SK-N-SH treated with all-trans-retinoic acid at 6 μM for 48 hours (cell line): ENCODE results near the gene CCDC187.

Experiments used
- CSDC2 ChIP-seq: fragments of 250-450 bp; sonication (Bioruptor Pico); IDR thresholded peaks from 2 replicates; pipeline ENCODE4 v1.5.0; 2020; ENCODE audit warnings: mild to moderate bottlenecking, moderate library complexity
- ESRRG ChIP-seq: fragments of 250-450 bp; sonication (Bioruptor Pico); IDR thresholded peaks from 2 replicates; pipeline ENCODE4 v1.6.1; 2021; ENCODE audit warnings: mild to moderate bottlenecking
- GLIS3 ChIP-seq: fragments of 250-450 bp; sonication (Bioruptor Pico); IDR thresholded peaks from 2 replicates; pipeline ENCODE4 v1.5.0; 2020; ENCODE audit warnings: mild to moderate bottlenecking, moderate library complexity
- RARB ChIP-seq: fragments of 250-450 bp; sonication (Bioruptor Pico); IDR thresholded peaks from 2 replicates; pipeline ENCODE4 v1.8.0; 2021; ENCODE audit warnings: mild to moderate bottlenecking, moderate library complexity
- SNAI2 ChIP-seq: fragments of 250-450 bp; sonication (Bioruptor Pico); IDR thresholded peaks from 2 replicates; pipeline ENCODE4 v1.5.0; 2020; ENCODE audit warnings: mild to moderate bottlenecking, moderate library complexity
- TOX ChIP-seq: fragments of 250-450 bp; sonication (Bioruptor Pico); IDR thresholded peaks from 2 replicates; pipeline ENCODE4 v1.8.0; 2021; ENCODE audit warnings: mild to moderate bottlenecking, moderate library complexity, borderline replicate concordance
- ZFP3 ChIP-seq: fragments of 250-450 bp; sonication (Bioruptor Pico); IDR thresholded peaks from 2 replicates; pipeline ENCODE4 v1.5.0; 2020; ENCODE audit warnings: mild to moderate bottlenecking, moderate library complexity
- ZFP30 ChIP-seq: fragments of 450-650 bp; formaldehyde crosslinking; IDR thresholded peaks from 2 replicates; pipeline ENCODE4 v1.5.0; 2022; ENCODE audit warnings: mild to moderate bottlenecking, moderate library complexity
- TF ChIP-seq, protein P1 (sequence below): fragments of 250-450 bp; sonication (Bioruptor Pico); IDR thresholded peaks from 2 replicates; pipeline ENCODE4 v1.5.0; 2020; ENCODE audit warnings: mild to moderate bottlenecking, moderate library complexity
- TF ChIP-seq, protein P2 (sequence below): fragments of 250-450 bp; sonication (Bioruptor Pico); IDR thresholded peaks from 2 replicates; pipeline ENCODE4 v1.8.0; 2020; ENCODE audit warnings: mild to moderate bottlenecking, moderate library complexity, borderline replicate concordance
- TF ChIP-seq, protein P3 (sequence below): fragments of 250-450 bp; sonication (Bioruptor Pico); IDR thresholded peaks from 2 replicates; pipeline ENCODE4 v1.5.1; 2020; ENCODE audit warnings: low read depth, mild to moderate bottlenecking, moderate library complexity

- TF ChIP-seq, protein P1, sequence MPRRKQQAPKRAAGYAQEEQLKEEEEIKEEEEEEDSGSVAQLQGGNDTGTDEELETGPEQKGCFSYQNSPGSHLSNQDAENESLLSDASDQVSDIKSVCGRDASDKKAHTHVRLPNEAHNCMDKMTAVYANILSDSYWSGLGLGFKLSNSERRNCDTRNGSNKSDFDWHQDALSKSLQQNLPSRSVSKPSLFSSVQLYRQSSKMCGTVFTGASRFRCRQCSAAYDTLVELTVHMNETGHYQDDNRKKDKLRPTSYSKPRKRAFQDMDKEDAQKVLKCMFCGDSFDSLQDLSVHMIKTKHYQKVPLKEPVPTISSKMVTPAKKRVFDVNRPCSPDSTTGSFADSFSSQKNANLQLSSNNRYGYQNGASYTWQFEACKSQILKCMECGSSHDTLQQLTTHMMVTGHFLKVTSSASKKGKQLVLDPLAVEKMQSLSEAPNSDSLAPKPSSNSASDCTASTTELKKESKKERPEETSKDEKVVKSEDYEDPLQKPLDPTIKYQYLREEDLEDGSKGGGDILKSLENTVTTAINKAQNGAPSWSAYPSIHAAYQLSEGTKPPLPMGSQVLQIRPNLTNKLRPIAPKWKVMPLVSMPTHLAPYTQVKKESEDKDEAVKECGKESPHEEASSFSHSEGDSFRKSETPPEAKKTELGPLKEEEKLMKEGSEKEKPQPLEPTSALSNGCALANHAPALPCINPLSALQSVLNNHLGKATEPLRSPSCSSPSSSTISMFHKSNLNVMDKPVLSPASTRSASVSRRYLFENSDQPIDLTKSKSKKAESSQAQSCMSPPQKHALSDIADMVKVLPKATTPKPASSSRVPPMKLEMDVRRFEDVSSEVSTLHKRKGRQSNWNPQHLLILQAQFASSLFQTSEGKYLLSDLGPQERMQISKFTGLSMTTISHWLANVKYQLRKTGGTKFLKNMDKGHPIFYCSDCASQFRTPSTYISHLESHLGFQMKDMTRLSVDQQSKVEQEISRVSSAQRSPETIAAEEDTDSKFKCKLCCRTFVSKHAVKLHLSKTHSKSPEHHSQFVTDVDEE (CRISPR knock-in tag): no peak
- TF ChIP-seq SNAI2 (CRISPR knock-in tag) (no peak), CSDC2 (no peak), ZFP30 (CRISPR knock-in tag) (no peak), RARB (CRISPR knock-in tag) (no peak), ESRRG (CRISPR knock-in tag) (no peak), ZFP3 (no peak), TOX (CRISPR knock-in tag) (no peak), GLIS3 (no peak)
- TF ChIP-seq, protein P2, sequence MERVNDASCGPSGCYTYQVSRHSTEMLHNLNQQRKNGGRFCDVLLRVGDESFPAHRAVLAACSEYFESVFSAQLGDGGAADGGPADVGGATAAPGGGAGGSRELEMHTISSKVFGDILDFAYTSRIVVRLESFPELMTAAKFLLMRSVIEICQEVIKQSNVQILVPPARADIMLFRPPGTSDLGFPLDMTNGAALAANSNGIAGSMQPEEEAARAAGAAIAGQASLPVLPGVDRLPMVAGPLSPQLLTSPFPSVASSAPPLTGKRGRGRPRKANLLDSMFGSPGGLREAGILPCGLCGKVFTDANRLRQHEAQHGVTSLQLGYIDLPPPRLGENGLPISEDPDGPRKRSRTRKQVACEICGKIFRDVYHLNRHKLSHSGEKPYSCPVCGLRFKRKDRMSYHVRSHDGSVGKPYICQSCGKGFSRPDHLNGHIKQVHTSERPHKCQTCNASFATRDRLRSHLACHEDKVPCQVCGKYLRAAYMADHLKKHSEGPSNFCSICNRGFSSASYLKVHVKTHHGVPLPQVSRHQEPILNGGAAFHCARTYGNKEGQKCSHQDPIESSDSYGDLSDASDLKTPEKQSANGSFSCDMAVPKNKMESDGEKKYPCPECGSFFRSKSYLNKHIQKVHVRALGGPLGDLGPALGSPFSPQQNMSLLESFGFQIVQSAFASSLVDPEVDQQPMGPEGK (CRISPR knock-in tag): no peak
- TF ChIP-seq, protein P3, sequence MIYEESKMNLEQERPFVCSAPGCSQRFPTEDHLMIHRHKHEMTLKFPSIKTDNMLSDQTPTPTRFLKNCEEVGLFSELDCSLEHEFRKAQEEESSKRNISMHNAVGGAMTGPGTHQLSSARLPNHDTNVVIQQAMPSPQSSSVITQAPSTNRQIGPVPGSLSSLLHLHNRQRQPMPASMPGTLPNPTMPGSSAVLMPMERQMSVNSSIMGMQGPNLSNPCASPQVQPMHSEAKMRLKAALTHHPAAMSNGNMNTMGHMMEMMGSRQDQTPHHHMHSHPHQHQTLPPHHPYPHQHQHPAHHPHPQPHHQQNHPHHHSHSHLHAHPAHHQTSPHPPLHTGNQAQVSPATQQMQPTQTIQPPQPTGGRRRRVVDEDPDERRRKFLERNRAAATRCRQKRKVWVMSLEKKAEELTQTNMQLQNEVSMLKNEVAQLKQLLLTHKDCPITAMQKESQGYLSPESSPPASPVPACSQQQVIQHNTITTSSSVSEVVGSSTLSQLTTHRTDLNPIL: no peak
Observed at GRCh38 chr9:136230773-136231172, 73.1 kb downstream of the CCDC187 start.
